HepG2 (cell line): ENCODE measurements around the gene ZSWIM7. TPM values are rescaled to one million over a fixed set of nuclear protein-coding genes. Genes with fewer than 3 reads are reported as not detected.

ENCODE experiments used
- BRD4 ChIP-seq: sonication (generic); formaldehyde crosslinking; IDR thresholded peaks from 2 replicates; pipeline ENCODE4 v1.4.0; 2020; ENCODE audit warnings: missing genetic modification reagents
- CREB3 ChIP-seq: sonication (generic); formaldehyde crosslinking; IDR thresholded peaks from 2 replicates; pipeline ENCODE4 v1.5.0; 2020; ENCODE audit warnings: missing genetic modification reagents
- CTCF ChIP-seq: sonication (generic); formaldehyde crosslinking; IDR thresholded peaks from 2 replicates; pipeline ENCODE4 v1.5.0; 2020; ENCODE audit warnings: mild to moderate bottlenecking, missing genetic modification reagents, moderate library complexity
- HNF1B ChIP-seq: sonication (generic); formaldehyde crosslinking; IDR thresholded peaks from 2 replicates; pipeline ENCODE4 v1.5.1; 2020; ENCODE audit warnings: mild to moderate bottlenecking, moderate library complexity, missing genetic modification reagents
- SRSF9 ChIP-seq: fragments of 200-400 bp; formaldehyde crosslinking; IDR thresholded peaks from 2 replicates; pipeline ENCODE4 v1.6.1; 2018; ENCODE audit warnings: borderline replicate concordance, mild to moderate bottlenecking, low read depth, low read length; ENCODE audit not compliant: insufficient read depth, poor library complexity, severe bottlenecking
- ZNF121 ChIP-seq: sonication (generic); formaldehyde crosslinking; IDR thresholded peaks from 2 replicates; pipeline ENCODE4 v1.5.0; 2020; ENCODE audit warnings: mild to moderate bottlenecking, missing genetic modification reagents
- ZNF318 ChIP-seq: sonication (generic); formaldehyde crosslinking; IDR thresholded peaks from 2 replicates; pipeline ENCODE4 v1.4.0; 2020; ENCODE audit warnings: mild to moderate bottlenecking, missing genetic modification reagents
- ZNF550 ChIP-seq: sonication (generic); formaldehyde crosslinking; IDR thresholded peaks from 2 replicates; pipeline ENCODE4 v1.4.0; 2020; ENCODE audit warnings: mild to moderate bottlenecking, missing genetic modification reagents, borderline replicate concordance
- ZNF605 ChIP-seq: sonication (generic); formaldehyde crosslinking; IDR thresholded peaks from 2 replicates; pipeline ENCODE4 v1.8.0; 2022; ENCODE audit warnings: mild to moderate bottlenecking, missing genetic modification reagents
- ZNF609 ChIP-seq: sonication (generic); formaldehyde crosslinking; IDR thresholded peaks from 2 replicates; pipeline ENCODE4 v1.4.0; 2020; ENCODE audit warnings: mild to moderate bottlenecking, missing genetic modification reagents, borderline replicate concordance
- polyA plus RNA-seq, 8 experiments: library from polyadenylated mRNA; depleted of rRNA in 3 of 8; stranded (reverse) in 7 of 8; unstranded in 1 of 8; fragments of >200 nt; fragmentation: Illumina TruSeq in 4 of 8; extraction: Trizol in 4 of 8; gene quantifications; 2 replicates each; pipeline versions ENCODE4 v1.2.1 to v1.2.3, GENCODE V29; 2011 to 2016; ENCODE audit warnings: low read depth in 4 of 8, missing spikeins in 1 of 8, mixed read lengths in 1 of 8; ENCODE audit not compliant: insufficient read depth in 1 of 8
- total RNA-seq, 5 experiments: library from RNA; depleted of rRNA; stranded (reverse); fragments of >200 nt; fragmentation: Illumina TruSeq; extraction: Trizol; gene quantifications; 2 replicates each; pipeline ENCODE4 v1.2.3, GENCODE V29; 2016; ENCODE audit warnings: low read depth in 1 of 5

ZSWIM7 gene
- total and polyA plus RNA-seq, 2 of the 13 experiments (the other 11 are each of a cell fraction or from before 2014, with no cell fraction given): 13.1 to 28.1 TPM

GRCh38 chr17:16040710-16041251 lies 41.3 kb upstream of the ZSWIM7 start (continued):
- TF ChIP-seq ZNF318 (CRISPR knock-in tag) (no peak), HNF1B (0 out of 2 replicates have a peak, but pooled peaks have one; percentile 30), ZNF609 (CRISPR knock-in tag) (peak; percentile 42; the same call in 1 of the 2 replicates), SRSF9 (no peak), CREB3 (CRISPR knock-in tag) (no peak), CTCF (CRISPR knock-in tag) (no peak), ZNF121 (CRISPR knock-in tag) (peak; percentile 100), BRD4 (CRISPR knock-in tag) (no peak), ZNF605 (no peak), ZNF550 (CRISPR knock-in tag) (no peak)
